Measurements from ENCODE around the gene RECQL5.

RECQL5 gene

GRCh38 chr17:75688209-75688825 lies 21.4 kb upstream of the RECQL5 start:
- no peak for DNase-seq (ENCODE audit: low read depth in 2 of 2)

- DNase-seq (ENCODE audit: low read depth in 2 of 2): no peak
These were observed 18.5 kb upstream of the RECQL5 start for GRCh38 chr17:75685499-75685898.

- DNase-seq (ENCODE audit: low read depth in 2 of 2): no peak
These were observed 18.0 kb upstream of the RECQL5 start for GRCh38 chr17:75684924-75685323.

GRCh38 chr17:75684249-75684648 lies 17.3 kb upstream of the RECQL5 start:
- DNase-seq (ENCODE audit: low read depth in 2 of 2): no peak

- no peak for DNase-seq (ENCODE audit: low read depth in 2 of 2)
These were observed 16.6 kb upstream of the RECQL5 start for GRCh38 chr17:75683583-75683982.

GRCh38 chr17:75681289-75681688 lies 14.3 kb upstream of the RECQL5 start:
- DNase-seq (ENCODE audit: low read depth in 2 of 2): no peak

- no peak for DNase-seq (ENCODE audit: low read depth in 2 of 2)
These were observed 13.5 kb upstream of the RECQL5 start for GRCh38 chr17:75680431-75680830.

GRCh38 chr17:75679706-75680211 lies 12.8 kb upstream of the RECQL5 start:
- DNase-seq (ENCODE audit: low read depth in 2 of 2): no peak

GRCh38 chr17:75676461-75676860 lies 9.5 kb upstream of the RECQL5 start:
- no peak for DNase-seq (ENCODE audit: low read depth in 2 of 2)

- no peak for DNase-seq (ENCODE audit: low read depth in 2 of 2)
These were observed 6.5 kb upstream of the RECQL5 start for GRCh38 chr17:75673487-75673886.

GRCh38 chr17:75672011-75672410 lies 5.1 kb upstream of the RECQL5 start:
- DNase-seq (ENCODE audit: low read depth in 2 of 2): no peak

- DNase-seq (ENCODE audit: low read depth in 2 of 2): no peak
These were observed 3.9 kb upstream of the RECQL5 start for GRCh38 chr17:75670868-75671267.

- no peak for DNase-seq (ENCODE audit: low read depth in 2 of 2)
These were observed 1.5 kb upstream of the RECQL5 start for GRCh38 chr17:75668489-75668888.

GRCh38 chr17:75667825-75668224 lies 871 bp upstream of the RECQL5 start:
- no peak for DNase-seq (ENCODE audit: low read depth in 2 of 2)

- no peak for DNase-seq (ENCODE audit: low read depth in 2 of 2)
These were observed 973 bp downstream of the RECQL5 start for GRCh38 chr17:75665981-75666380.

- DNase-seq (ENCODE audit: low read depth in 2 of 2): no peak
These were observed 2.8 kb downstream of the RECQL5 start for GRCh38 chr17:75664099-75664549.

- no peak for DNase-seq (ENCODE audit: low read depth in 2 of 2)
These were observed 4.4 kb downstream of the RECQL5 start for GRCh38 chr17:75662511-75662910.

GRCh38 chr17:75661531-75661930 lies 5.4 kb downstream of the RECQL5 start:
- DNase-seq (ENCODE audit: low read depth in 2 of 2): no peak

GRCh38 chr17:75658237-75658636 lies 8.7 kb downstream of the RECQL5 start:
- no peak for DNase-seq (ENCODE audit: low read depth in 2 of 2)

GRCh38 chr17:75654176-75654575 lies 12.8 kb downstream of the RECQL5 start:
- no peak for DNase-seq (ENCODE audit: low read depth in 2 of 2)

GRCh38 chr17:75652934-75653549 lies 13.9 kb downstream of the RECQL5 start:
- DNase-seq (ENCODE audit: low read depth in 2 of 2): no peak

GRCh38 chr17:75652341-75652740 lies 14.6 kb downstream of the RECQL5 start:
- no peak for DNase-seq (ENCODE audit: low read depth in 2 of 2)

GRCh38 chr17:75650874-75651273 lies 16.1 kb downstream of the RECQL5 start:
- no peak for DNase-seq (ENCODE audit: low read depth in 2 of 2)

GRCh38 chr17:75649687-75650086 lies 17.3 kb downstream of the RECQL5 start:
- no peak for DNase-seq (ENCODE audit: low read depth in 2 of 2)
